ENCODE data around the gene NEK11.
A peak's percentile ranks its signal among the peaks of the same experiment; 100 is the strongest.

NEK11 gene

GRCh38 chr3:131200636-131201199 is 174.0 kb downstream of the NEK11 start:
- Mint-ChIP-seq H3K27me3 (ENCODE audit: low read depth, poor library complexity) (no peaks in the 10 kb centered on the region), H3K9me3 (peaks cover 41% of the 10 kb centered on the region), H3K27ac (no peak overlapping the region), H3K4me3 (no peak overlapping the region), H3K36me3 (ENCODE audit: low read depth) (peaks cover 24% of the 10 kb centered on the region), H3K4me1 (peaks cover 11% of the 10 kb centered on the region)
- TF ChIP-seq CTCF (IDR thresholded peaks at IDR 0.05): no peak
- DNase-seq: no peak

- Mint-ChIP-seq H3K27ac (no peak overlapping the region), H3K4me1 (peaks cover 21% of the 10 kb centered on the region), H3K36me3 (ENCODE audit: low read depth) (peaks cover 20% of the 10 kb centered on the region), H3K9me3 (peaks cover 21% of the 10 kb centered on the region), H3K4me3 (no peak overlapping the region), H3K27me3 (ENCODE audit: low read depth, poor library complexity) (no peaks in the 10 kb centered on the region)
- TF ChIP-seq CTCF (IDR thresholded peaks at IDR 0.05): no peak
- DNase-seq: no peak
Measured at GRCh38 chr3:131216330-131216729, 189.7 kb downstream of the NEK11 start.

- no peak for TF ChIP-seq CTCF (IDR thresholded peaks at IDR 0.05)
- H3K4me3 Mint-ChIP-seq: no peak overlapping the region
- peaks cover 21% of the 10 kb centered on the region for H3K4me1 Mint-ChIP-seq
- peaks cover 16% of the 10 kb centered on the region for H3K9me3 Mint-ChIP-seq
- DNase-seq: no peak
- peaks cover 15% of the 10 kb centered on the region for H3K36me3 Mint-ChIP-seq (ENCODE audit: low read depth)
- H3K27me3 Mint-ChIP-seq (ENCODE audit: low read depth, poor library complexity): no peaks in the 10 kb centered on the region
- H3K27ac Mint-ChIP-seq: no peak overlapping the region
Measured at GRCh38 chr3:131216801-131217200, 190.1 kb downstream of the NEK11 start.

- Mint-ChIP-seq H3K36me3 (ENCODE audit: low read depth) (peaks cover 12% of the 10 kb centered on the region), H3K4me3 (no peak overlapping the region), H3K27me3 (ENCODE audit: low read depth, poor library complexity) (no peaks in the 10 kb centered on the region), H3K9me3 (peaks cover 12% of the 10 kb centered on the region), H3K27ac (no peak overlapping the region), H3K4me1 (peaks cover 21% of the 10 kb centered on the region)
- DNase-seq: no peak
- TF ChIP-seq CTCF (IDR thresholded peaks at IDR 0.05): no peak
Measured at GRCh38 chr3:131217296-131217741, 190.6 kb downstream of the NEK11 start.

- Mint-ChIP-seq H3K27ac (peak overlapping the region; percentile 17), H3K36me3 (ENCODE audit: low read depth) (peaks cover 5% of the 10 kb centered on the region), H3K27me3 (ENCODE audit: low read depth, poor library complexity) (no peaks in the 10 kb centered on the region), H3K4me3 (no peak overlapping the region), H3K9me3 (peaks cover 3% of the 10 kb centered on the region), H3K4me1 (peaks cover 21% of the 10 kb centered on the region)
- DNase-seq: no peak
- no peak for TF ChIP-seq CTCF (IDR thresholded peaks at IDR 0.05)
Measured at GRCh38 chr3:131218196-131218595, 191.5 kb downstream of the NEK11 start.

- Mint-ChIP-seq H3K9me3 (no peaks in the 10 kb centered on the region), H3K27ac (no peak overlapping the region), H3K27me3 (ENCODE audit: low read depth, poor library complexity) (no peaks in the 10 kb centered on the region), H3K4me3 (no peak overlapping the region), H3K4me1 (peaks cover 16% of the 10 kb centered on the region), H3K36me3 (ENCODE audit: low read depth) (no peaks in the 10 kb centered on the region)
- TF ChIP-seq CTCF (IDR thresholded peaks at IDR 0.05): no peak
- DNase-seq: no peak
Measured at GRCh38 chr3:131221731-131222130, 195.1 kb downstream of the NEK11 start.
